Measurements from ENCODE around the gene CLCNKA. TPM values are rescaled to one million over a fixed set of nuclear protein-coding genes. Genes with fewer than 3 reads are reported as not detected.

The CLCNKA gene
- total RNA-seq, 1 experiment from 2014 or later = 1.5 TPM

DNA sequence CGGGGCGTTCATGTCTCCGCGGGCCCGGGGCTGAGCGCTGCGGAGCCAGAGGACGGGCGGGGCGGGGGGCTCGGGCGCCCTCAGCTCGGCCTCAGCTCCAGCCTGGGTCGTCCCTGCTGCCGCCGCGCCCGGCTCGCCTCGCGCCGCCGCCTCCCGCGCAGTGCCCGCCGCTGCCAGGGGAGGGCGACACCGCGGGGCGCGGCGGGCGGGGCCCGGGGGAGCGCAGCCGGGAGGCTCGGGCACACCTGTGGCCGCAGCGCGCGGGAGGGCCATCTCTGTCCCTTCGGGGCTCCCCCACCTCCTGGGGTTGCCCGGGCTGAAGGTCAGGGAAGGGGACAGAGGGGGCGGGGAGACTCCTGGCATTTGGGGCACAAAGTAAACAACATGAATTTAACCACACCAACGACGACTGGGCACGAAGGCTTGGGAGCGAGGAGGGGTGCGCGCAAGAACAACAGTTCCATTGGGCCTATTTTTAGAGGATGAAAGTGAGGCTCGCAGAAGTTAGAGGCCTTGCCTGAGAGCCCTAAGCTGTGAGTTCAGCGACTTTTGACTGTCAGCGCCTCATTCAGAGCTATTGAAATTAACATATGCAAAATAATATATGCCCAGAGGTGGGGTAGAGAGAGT is 51.8 kb downstream of the CLCNKA start, which contains the start of gene FAM131C:
FAM131C (minus strand) TSS at position 162 of the 630 bp plus-strand sequence. CDS start 209 bp downstream, outside the sequence.
- ChIA-PET POLR2A (interaction anchor here (1.6 kb wide), 1 partner anchor 113 kb away, joined by 5 read pairs; no protein-coding TSS in a partner anchor), CTCF (interaction anchor here (0.6 to 3.4 kb wide), 37 partner anchors 9 to 367 kb away, joined by 3 to 43 read pairs (median 5); partner anchors contain the start of genes CLCNKB, EPHA2, NECAP2 and SRARP)
- Mint-ChIP-seq H3K4me3 (peak within 1 kb of the TSS; percentile 70), H3K27ac (no peak within 1 kb of the TSS), H3K4me1 (peaks cover 8% of the 10 kb centered on the region), H3K9me3 (no peaks in the 10 kb centered on the region), H3K36me3 (no peaks in the 10 kb centered on the region), H3K27me3 (ENCODE audit: low read depth) (peaks cover 51% of the 10 kb centered on the region)
- DNase-seq (ENCODE audit: low spot score) = peak; percentile 52
- ATAC-seq = peak; percentile 81
- TF ChIP-seq, protein P1, sequence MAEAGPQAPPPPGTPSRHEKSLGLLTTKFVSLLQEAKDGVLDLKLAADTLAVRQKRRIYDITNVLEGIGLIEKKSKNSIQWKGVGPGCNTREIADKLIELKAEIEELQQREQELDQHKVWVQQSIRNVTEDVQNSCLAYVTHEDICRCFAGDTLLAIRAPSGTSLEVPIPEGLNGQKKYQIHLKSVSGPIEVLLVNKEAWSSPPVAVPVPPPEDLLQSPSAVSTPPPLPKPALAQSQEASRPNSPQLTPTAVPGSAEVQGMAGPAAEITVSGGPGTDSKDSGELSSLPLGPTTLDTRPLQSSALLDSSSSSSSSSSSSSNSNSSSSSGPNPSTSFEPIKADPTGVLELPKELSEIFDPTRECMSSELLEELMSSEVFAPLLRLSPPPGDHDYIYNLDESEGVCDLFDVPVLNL (CRISPR knock-in tag; IDR thresholded peaks at IDR 0.05; ENCODE audit: borderline replicate concordance, low read depth) = no peak
- TF ChIP-seq SP1 (CRISPR knock-in tag; conservative IDR thresholded peaks at IDR 0.05) = peak; percentile 64
- TF ChIP-seq, protein P2, sequence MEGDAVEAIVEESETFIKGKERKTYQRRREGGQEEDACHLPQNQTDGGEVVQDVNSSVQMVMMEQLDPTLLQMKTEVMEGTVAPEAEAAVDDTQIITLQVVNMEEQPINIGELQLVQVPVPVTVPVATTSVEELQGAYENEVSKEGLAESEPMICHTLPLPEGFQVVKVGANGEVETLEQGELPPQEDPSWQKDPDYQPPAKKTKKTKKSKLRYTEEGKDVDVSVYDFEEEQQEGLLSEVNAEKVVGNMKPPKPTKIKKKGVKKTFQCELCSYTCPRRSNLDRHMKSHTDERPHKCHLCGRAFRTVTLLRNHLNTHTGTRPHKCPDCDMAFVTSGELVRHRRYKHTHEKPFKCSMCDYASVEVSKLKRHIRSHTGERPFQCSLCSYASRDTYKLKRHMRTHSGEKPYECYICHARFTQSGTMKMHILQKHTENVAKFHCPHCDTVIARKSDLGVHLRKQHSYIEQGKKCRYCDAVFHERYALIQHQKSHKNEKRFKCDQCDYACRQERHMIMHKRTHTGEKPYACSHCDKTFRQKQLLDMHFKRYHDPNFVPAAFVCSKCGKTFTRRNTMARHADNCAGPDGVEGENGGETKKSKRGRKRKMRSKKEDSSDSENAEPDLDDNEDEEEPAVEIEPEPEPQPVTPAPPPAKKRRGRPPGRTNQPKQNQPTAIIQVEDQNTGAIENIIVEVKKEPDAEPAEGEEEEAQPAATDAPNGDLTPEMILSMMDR (IDR thresholded peaks at IDR 0.05) = 0 out of 2 replicates have a peak, but pooled peaks have one; percentile 16
- no peak for TF ChIP-seq NFE2L1 (CRISPR knock-in tag; IDR thresholded peaks at IDR 0.05)
- TF ChIP-seq, protein P3, sequence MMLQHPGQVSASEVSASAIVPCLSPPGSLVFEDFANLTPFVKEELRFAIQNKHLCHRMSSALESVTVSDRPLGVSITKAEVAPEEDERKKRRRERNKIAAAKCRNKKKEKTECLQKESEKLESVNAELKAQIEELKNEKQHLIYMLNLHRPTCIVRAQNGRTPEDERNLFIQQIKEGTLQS (CRISPR knock-in tag; conservative IDR thresholded peaks at IDR 0.05) = no peak
- TF ChIP-seq, protein P4, sequence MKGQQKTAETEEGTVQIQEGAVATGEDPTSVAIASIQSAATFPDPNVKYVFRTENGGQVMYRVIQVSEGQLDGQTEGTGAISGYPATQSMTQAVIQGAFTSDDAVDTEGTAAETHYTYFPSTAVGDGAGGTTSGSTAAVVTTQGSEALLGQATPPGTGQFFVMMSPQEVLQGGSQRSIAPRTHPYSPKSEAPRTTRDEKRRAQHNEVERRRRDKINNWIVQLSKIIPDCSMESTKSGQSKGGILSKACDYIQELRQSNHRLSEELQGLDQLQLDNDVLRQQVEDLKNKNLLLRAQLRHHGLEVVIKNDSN (CRISPR knock-in tag; IDR thresholded peaks at IDR 0.05) = no peak
- peak; percentile 87 for TF ChIP-seq ZNF423 (CRISPR knock-in tag; IDR thresholded peaks at IDR 0.05)
- peak; percentile 75 for TF ChIP-seq FOXP1 (CRISPR knock-in tag; IDR thresholded peaks at IDR 0.05; ENCODE audit: borderline replicate concordance)

DNA sequence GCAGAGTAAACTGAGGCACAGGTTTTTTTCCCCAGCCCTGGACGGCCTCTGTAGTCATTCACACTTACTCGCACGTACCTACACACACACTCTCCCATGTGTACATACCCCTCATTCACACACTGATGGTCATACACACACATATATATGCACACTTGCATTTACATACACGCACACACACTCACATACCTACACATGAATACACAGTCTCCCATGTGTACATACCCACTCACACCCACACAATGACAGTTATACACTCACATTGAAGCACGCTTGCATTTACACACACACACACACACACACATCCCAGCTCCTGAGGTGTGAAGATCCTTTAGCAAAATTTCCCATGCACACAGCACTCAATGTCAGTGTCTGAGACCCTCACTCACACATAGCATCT is 52.4 kb downstream of the CLCNKA start:
- ATAC-seq = no peak
- no peaks in the 10 kb centered on the region for H3K36me3 Mint-ChIP-seq
- TF ChIP-seq, protein P5, sequence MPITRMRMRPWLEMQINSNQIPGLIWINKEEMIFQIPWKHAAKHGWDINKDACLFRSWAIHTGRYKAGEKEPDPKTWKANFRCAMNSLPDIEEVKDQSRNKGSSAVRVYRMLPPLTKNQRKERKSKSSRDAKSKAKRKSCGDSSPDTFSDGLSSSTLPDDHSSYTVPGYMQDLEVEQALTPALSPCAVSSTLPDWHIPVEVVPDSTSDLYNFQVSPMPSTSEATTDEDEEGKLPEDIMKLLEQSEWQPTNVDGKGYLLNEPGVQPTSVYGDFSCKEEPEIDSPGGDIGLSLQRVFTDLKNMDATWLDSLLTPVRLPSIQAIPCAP (CRISPR knock-in tag; IDR thresholded peaks at IDR 0.05) = no peak
- TF ChIP-seq, protein P6, sequence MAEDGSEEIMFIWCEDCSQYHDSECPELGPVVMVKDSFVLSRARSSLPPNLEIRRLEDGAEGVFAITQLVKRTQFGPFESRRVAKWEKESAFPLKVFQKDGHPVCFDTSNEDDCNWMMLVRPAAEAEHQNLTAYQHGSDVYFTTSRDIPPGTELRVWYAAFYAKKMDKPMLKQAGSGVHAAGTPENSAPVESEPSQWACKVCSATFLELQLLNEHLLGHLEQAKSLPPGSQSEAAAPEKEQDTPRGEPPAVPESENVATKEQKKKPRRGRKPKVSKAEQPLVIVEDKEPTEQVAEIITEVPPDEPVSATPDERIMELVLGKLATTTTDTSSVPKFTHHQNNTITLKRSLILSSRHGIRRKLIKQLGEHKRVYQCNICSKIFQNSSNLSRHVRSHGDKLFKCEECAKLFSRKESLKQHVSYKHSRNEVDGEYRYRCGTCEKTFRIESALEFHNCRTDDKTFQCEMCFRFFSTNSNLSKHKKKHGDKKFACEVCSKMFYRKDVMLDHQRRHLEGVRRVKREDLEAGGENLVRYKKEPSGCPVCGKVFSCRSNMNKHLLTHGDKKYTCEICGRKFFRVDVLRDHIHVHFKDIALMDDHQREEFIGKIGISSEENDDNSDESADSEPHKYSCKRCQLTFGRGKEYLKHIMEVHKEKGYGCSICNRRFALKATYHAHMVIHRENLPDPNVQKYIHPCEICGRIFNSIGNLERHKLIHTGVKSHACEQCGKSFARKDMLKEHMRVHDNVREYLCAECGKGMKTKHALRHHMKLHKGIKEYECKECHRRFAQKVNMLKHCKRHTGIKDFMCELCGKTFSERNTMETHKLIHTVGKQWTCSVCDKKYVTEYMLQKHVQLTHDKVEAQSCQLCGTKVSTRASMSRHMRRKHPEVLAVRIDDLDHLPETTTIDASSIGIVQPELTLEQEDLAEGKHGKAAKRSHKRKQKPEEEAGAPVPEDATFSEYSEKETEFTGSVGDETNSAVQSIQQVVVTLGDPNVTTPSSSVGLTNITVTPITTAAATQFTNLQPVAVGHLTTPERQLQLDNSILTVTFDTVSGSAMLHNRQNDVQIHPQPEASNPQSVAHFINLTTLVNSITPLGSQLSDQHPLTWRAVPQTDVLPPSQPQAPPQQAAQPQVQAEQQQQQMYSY (CRISPR knock-in tag; IDR thresholded peaks at IDR 0.05) = no peak
- TF ChIP-seq, protein P7, sequence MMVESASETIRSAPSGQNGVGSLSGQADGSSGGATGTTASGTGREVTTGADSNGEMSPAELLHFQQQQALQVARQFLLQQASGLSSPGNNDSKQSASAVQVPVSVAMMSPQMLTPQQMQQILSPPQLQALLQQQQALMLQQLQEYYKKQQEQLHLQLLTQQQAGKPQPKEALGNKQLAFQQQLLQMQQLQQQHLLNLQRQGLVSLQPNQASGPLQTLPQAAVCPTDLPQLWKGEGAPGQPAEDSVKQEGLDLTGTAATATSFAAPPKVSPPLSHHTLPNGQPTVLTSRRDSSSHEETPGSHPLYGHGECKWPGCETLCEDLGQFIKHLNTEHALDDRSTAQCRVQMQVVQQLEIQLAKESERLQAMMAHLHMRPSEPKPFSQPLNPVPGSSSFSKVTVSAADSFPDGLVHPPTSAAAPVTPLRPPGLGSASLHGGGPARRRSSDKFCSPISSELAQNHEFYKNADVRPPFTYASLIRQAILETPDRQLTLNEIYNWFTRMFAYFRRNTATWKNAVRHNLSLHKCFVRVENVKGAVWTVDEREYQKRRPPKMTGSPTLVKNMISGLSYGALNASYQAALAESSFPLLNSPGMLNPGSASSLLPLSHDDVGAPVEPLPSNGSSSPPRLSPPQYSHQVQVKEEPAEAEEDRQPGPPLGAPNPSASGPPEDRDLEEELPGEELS (CRISPR knock-in tag; IDR thresholded peaks at IDR 0.05) = no peak
- TF ChIP-seq GABPB1 (CRISPR knock-in tag; IDR thresholded peaks at IDR 0.05) (no peak), OVOL2 (CRISPR knock-in tag; IDR thresholded peaks at IDR 0.05; ENCODE audit: borderline replicate concordance) (no peak), IRF2 (CRISPR knock-in tag; IDR thresholded peaks at IDR 0.05; ENCODE audit: borderline replicate concordance, low read depth) (no peak), JAZF1 (CRISPR knock-in tag; IDR thresholded peaks at IDR 0.05) (no peak), GTF2I (CRISPR knock-in tag; conservative IDR thresholded peaks at IDR 0.05) (no peak)
- TF ChIP-seq, protein P4 (CRISPR knock-in tag; IDR thresholded peaks at IDR 0.05) = no peak
- TF ChIP-seq, protein P8, sequence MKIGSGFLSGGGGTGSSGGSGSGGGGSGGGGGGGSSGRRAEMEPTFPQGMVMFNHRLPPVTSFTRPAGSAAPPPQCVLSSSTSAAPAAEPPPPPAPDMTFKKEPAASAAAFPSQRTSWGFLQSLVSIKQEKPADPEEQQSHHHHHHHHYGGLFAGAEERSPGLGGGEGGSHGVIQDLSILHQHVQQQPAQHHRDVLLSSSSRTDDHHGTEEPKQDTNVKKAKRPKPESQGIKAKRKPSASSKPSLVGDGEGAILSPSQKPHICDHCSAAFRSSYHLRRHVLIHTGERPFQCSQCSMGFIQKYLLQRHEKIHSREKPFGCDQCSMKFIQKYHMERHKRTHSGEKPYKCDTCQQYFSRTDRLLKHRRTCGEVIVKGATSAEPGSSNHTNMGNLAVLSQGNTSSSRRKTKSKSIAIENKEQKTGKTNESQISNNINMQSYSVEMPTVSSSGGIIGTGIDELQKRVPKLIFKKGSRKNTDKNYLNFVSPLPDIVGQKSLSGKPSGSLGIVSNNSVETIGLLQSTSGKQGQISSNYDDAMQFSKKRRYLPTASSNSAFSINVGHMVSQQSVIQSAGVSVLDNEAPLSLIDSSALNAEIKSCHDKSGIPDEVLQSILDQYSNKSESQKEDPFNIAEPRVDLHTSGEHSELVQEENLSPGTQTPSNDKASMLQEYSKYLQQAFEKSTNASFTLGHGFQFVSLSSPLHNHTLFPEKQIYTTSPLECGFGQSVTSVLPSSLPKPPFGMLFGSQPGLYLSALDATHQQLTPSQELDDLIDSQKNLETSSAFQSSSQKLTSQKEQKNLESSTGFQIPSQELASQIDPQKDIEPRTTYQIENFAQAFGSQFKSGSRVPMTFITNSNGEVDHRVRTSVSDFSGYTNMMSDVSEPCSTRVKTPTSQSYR (CRISPR knock-in tag; IDR thresholded peaks at IDR 0.05) = no peak
- no peak for DNase-seq (ENCODE audit: low spot score)
- H3K27ac Mint-ChIP-seq = no peak overlapping the region
- CTCF ChIA-PET = interaction anchor here (0.6 to 3.4 kb wide), 12 partner anchors 8 to 289 kb away, joined by 3 to 43 read pairs (median 8); partner anchors contain the start of genes EPHA2, SRARP and ZBTB17
- H3K4me3 Mint-ChIP-seq = peak overlapping the region; percentile 70
- POLR2A ChIA-PET = no interaction called here
- peaks cover 11% of the 10 kb centered on the region for H3K4me1 Mint-ChIP-seq
- peaks cover 51% of the 10 kb centered on the region for H3K27me3 Mint-ChIP-seq (ENCODE audit: low read depth)
- no peaks in the 10 kb centered on the region for H3K9me3 Mint-ChIP-seq
